ENCODE results near the gene DNAJC25. TPM values are rescaled to one million over a fixed set of nuclear protein-coding genes. Genes with fewer than 3 reads are reported as not detected.
"Not testable (repeated sequence)": the region's sequence is repeated elsewhere in the genome, so short reads cannot be mapped to it uniquely, and the experiment has no call there.

Gene DNAJC25
- total and polyA plus RNA-seq, 5 experiments from 2014 or later = 1.1 to 3.4 (median 2.4) TPM

DNA sequence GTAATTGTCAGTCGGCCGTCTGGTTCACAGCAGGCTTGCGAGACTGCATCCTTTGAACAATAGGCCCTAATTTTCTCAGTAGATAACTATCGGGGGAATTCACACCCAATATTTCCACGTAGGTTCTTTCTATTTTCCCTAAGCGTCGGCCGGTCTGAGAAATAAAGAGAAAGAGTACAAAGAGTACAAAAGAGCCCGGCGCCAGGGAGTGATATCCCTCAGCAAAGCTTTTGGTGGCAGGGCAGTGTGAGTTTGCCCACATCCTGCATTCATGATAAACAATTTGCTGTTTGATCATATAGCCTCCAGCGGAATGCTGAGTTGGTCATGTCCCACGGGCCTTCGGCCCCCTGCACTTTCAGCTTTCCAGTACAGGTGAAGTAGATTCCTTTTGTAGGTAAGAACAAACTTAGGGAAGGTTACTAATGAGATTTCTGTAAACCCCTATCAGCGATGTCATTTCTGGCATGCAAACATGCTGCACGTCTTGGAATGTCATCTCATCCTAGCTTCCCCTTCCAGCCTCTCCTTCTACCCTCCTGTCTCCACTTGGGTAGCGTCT, 27.0 kb upstream of the DNAJC25 start:
- ATAC-seq (no peak), DNase-seq (no peak)
- Mint-ChIP-seq H3K9me3 (no peaks in the 10 kb centered on the region), H3K27me3 (peaks cover 16 to 29% (median 25%) of the 10 kb centered on the region in 5 donors), H3K4me1 (peaks cover 6 to 10% (median 8%) of the 10 kb centered on the region in 4 donors), H3K36me3 (no peaks in the 10 kb centered on the region), H3K27ac (no peak overlapping the region), H3K4me3 (no peak overlapping the region)
- POLR2A ChIA-PET = no interaction called here

DNA sequence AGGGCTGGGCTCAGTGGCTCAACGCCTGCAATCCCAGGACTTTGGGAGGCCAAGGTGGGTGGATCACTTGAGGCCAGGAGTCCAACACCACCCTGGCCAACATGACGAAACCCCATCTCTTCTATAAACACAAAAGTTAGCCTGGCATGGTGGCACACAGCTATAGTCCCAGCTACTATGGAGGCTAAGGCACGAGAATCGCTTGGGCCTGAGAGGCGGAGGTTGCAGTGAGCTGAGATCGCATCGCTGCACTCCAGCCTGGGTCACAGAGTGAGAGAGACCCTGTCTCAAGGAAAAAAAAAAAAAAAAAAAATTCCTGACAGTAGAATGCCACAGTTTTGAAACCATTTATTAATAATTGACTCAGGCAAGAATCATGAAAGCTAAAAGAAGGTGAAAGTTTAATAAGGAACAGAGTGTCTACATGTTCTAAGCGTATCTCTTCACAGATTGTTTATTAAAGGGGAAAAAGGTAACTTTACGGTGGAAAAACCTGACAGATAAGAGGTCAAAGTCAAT, 26.0 kb upstream of the DNAJC25 start:
- H3K27ac Mint-ChIP-seq = no peak overlapping the region
- DNase-seq (no peak), ATAC-seq (no peak)
- H3K4me1 Mint-ChIP-seq = peaks cover 0 to under 1% (median under 1%) of the 10 kb centered on the region in 4 donors
- H3K36me3 Mint-ChIP-seq = no peaks in the 10 kb centered on the region
- H3K9me3 Mint-ChIP-seq = no peaks in the 10 kb centered on the region
- H3K4me3 Mint-ChIP-seq = no peak overlapping the region
- POLR2A ChIA-PET = no interaction called here
- peaks cover 14 to 29% (median 22%) of the 10 kb centered on the region in 5 donors for H3K27me3 Mint-ChIP-seq

DNA sequence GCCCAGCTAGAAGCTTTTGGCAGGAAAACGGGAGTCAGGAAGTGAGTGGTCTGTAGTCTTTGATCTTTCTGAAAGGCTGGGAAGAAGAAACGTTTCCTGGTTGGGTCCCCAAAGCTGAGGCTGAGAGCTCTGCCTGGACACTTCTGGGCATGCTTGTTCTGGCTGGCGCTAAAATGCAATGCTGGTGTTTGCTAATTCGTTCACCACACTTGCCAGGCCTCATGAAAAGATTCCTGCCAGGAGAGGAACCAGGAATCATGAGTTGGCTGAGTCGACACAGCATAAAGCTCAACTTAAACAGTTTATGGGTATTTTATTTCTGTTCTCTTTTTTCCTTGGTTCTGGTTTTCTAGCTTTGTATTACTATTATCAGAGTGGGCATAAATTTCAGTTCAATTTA, 21.0 kb upstream of the DNAJC25 start:
- Mint-ChIP-seq H3K27ac (no peak overlapping the region), H3K36me3 (no peaks in the 10 kb centered on the region), H3K4me1 (no peaks in the 10 kb centered on the region), H3K27me3 (peaks cover 22 to 54% (median 39%) of the 10 kb centered on the region in 5 donors), H3K9me3 (no peaks in the 10 kb centered on the region), H3K4me3 (no peak overlapping the region)
- no peak for DNase-seq
- ATAC-seq = no peak
- POLR2A ChIA-PET = no interaction called here

DNA sequence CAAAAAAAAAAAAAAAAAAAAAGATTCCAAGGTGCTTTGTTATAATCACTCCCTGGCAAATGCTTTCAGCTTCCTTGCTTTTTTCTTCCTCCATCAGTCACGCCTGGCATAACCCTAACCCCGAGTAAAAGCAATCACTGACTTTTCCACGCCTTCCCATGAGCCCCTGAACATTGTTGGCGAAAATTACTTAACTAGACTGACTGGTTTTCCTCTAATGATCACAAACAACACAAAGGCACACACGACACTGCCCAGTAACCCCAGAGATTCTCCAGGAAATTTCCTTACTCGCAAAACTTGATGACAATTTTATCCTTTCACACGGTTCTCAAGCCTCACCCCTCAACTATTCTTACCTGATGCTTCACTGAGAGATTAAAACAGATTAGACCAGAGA, 20.3 kb upstream of the DNAJC25 start:
- H3K9me3 Mint-ChIP-seq = no peaks in the 10 kb centered on the region
- H3K36me3 Mint-ChIP-seq = no peaks in the 10 kb centered on the region
- no peak for DNase-seq
- H3K27ac Mint-ChIP-seq = no peak overlapping the region
- H3K4me3 Mint-ChIP-seq = no peak overlapping the region
- POLR2A ChIA-PET = no interaction called here
- ATAC-seq = no peak
- H3K27me3 Mint-ChIP-seq = peaks cover 20 to 57% (median 38%) of the 10 kb centered on the region in 5 donors
- H3K4me1 Mint-ChIP-seq = no peaks in the 10 kb centered on the region

DNA sequence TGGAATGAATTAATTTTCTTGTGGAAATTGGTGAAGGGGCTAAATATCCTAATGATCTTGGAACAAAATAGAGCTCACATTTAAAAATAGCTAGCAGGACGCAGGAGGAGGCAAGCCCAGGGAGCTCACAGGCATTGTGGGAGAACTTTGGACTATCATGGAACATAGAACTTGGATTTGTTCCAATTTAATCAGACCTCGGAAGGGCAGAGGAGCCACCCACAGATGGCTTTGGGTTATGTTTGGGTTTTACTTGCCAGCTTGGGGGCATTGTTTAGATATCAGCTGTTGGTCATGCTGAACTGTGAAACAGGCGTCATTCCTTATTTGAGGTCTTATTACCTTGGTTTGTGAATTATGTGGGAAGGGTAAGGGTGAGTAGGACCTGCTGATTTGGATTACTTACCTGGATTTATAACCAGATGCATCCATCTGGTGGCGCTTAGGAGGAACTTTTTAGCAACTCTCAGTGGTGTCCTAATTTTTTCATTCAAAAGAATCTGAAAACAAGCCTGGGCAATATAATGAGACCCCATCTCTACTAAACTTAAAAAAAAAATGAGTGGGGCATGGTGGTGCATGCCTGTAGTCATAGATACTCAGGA, 17.6 kb upstream of the DNAJC25 start:
- DNase-seq = no peak
- Mint-ChIP-seq H3K4me1 (no peaks in the 10 kb centered on the region), H3K27me3 (peaks cover 18 to 66% (median 42%) of the 10 kb centered on the region in 5 donors), H3K9me3 (no peaks in the 10 kb centered on the region), H3K27ac (no peak overlapping the region), H3K4me3 (no peak overlapping the region), H3K36me3 (no peaks in the 10 kb centered on the region)
- POLR2A ChIA-PET = no interaction called here
- ATAC-seq = no peak

DNA sequence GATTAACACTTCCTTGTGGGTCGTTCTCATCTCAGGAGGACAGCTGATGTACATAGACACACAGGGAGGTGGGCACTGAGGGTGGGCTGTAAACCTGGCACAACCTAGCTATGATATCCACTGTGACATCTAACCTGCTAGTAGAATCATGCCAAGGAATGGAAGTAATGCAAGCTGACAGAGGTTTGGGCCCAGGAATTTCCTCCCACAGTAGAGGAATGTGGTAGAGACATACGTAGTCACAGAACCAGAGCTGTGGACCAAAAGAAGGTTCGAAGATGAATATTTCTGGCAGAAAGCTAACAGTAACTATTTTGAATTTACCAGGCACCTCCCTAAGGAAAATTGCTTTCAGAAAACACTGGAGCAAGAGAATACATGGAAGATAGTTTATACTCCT, 15.2 kb upstream of the DNAJC25 start:
- Mint-ChIP-seq H3K4me3 (no peak overlapping the region), H3K9me3 (no peaks in the 10 kb centered on the region), H3K36me3 (no peaks in the 10 kb centered on the region), H3K4me1 (no peaks in the 10 kb centered on the region), H3K27ac (no peak overlapping the region), H3K27me3 (peaks cover 10 to 42% (median 33%) of the 10 kb centered on the region in 5 donors)
- DNase-seq = no peak
- POLR2A ChIA-PET = no interaction called here
- ATAC-seq = no peak

DNA sequence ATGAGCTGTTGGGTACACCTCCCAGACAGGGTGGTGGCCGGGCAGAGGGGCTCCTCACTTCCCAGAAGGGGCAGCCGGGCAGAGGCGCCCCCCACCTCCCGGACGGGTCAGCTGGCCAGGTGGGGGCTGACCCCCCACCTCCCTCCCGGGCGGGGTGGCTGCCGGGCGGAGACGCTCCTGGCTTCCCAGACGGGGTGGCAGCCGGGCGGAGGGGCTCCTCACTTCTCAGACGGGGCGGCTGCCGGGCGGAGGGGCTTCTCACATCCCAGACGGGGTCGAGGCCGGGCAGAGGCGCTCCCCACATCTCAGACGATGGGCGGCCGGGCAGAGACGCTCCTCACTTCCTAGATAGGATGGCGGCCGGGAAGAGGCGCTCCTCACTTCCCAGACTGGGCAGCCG, 13.8 kb upstream of the DNAJC25 start:
- H3K9me3 Mint-ChIP-seq, DNase-seq, H3K4me3 Mint-ChIP-seq, H3K27ac Mint-ChIP-seq, H3K4me1 Mint-ChIP-seq, POLR2A ChIA-PET, ATAC-seq, H3K36me3 Mint-ChIP-seq: not testable (repeated sequence)
- peaks cover 12 to 35% (median 25%) of the 10 kb centered on the region in 5 donors for H3K27me3 Mint-ChIP-seq

DNA sequence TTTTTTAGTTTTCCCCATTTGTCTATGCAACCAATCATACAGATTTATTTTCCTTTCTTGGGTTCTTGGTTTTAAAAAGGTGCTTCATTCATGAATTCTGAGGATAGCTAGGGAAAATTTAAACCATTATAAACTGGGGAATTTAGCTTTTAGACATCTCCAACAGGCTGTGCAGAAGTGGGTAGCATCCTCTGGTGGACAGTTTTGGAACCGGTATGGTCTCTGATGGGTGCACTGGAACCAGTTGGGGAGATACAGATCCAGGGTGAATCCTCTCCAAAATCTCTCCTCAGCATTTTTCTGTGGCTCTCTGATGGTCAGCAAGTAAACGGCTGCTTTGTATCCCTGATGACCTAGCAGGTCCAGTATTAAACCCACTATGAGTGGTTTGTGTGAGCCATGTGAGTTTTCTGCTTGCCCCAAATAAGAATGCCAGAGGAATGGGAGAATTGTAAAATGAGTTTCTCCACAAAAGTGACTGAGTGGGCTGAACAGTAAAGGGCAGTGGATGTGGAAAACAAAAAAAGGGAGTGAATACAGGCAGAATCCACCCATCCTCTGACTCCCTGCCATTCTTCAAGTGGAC, 9.1 kb upstream of the DNAJC25 start:
- H3K27me3 Mint-ChIP-seq = peaks cover 5 to 16% (median 12%) of the 10 kb centered on the region in 5 donors
- POLR2A ChIA-PET = interaction anchor here (0.6 to 0.7 kb wide), 3 partner anchors 9 to 769 kb away, joined by 3 read pairs; partner anchors contain the start of gene DNAJC25

DNA sequence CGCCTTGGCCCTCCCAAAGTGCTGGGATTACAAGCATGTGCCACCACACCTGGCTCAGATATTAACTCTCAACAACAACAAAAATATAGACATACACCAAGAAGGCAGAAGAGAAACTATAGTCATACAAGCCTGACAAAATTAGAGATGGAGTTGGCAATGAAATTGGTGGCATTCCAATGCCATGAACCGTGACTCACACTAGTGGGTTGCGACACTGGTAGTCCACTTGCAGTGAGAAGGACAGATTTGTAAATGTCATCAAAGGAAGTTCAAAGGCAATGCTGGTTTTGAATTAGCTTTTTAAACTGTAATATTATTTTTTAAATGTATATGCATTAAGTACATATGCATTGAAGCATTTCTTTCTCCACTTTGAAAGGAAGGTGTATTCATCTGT, 8.5 kb upstream of the DNAJC25 start:
- Mint-ChIP-seq H3K36me3 (no peaks in the 10 kb centered on the region), H3K9me3 (no peaks in the 10 kb centered on the region), H3K27me3 (peaks cover 5 to 16% (median 12%) of the 10 kb centered on the region in 5 donors), H3K4me1 (no peaks in the 10 kb centered on the region), H3K27ac (no peak overlapping the region), H3K4me3 (no peak overlapping the region)
- ATAC-seq (no peak), DNase-seq (no peak)
- POLR2A ChIA-PET = no interaction called here

More for the DNA sequence above, 9.1 kb upstream of the DNAJC25 start:
- peak in 2 of 10 donors; percentile 7 to 21 for DNase-seq
- no peak overlapping the region for H3K4me3 Mint-ChIP-seq
- no peaks in the 10 kb centered on the region for H3K36me3 Mint-ChIP-seq
- no peaks in the 10 kb centered on the region for H3K4me1 Mint-ChIP-seq
- no peak overlapping the region for H3K27ac Mint-ChIP-seq
- no peaks in the 10 kb centered on the region for H3K9me3 Mint-ChIP-seq
- ATAC-seq = peak; percentile 42 to 88

DNA sequence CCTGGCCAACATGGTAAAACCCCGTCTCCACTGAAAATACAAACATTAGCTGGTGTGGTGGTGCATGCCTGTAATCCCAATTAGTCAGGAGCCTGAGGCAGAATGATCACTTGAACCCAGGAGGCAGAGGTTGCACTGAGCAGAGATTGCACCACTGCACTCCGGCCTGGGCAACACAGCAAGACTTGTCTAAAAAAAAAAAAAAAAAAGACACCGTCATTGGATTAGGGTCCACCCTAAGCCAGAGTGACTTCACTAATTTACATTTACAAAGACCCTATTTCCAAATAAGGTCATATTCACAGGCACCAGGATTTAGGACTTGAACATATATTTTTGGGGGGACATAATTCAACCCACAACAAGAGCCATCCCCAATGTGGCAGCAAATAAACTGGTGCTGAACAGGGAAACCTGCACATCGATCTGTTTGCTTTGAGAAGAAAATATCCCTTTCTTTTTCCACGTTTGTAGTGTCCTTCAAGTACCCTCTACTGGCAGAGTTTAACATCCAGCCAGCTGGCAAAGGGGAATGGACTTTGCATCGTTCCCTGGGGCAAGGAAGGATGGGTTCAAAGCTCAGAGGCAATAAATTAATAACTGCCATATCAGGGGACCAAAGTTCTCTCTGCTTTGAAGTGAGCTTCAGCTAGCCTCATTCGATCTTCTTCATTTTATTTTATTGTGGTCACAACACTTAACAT, 3.7 kb upstream of the DNAJC25 start:
- Mint-ChIP-seq H3K36me3 (no peaks in the 10 kb centered on the region), H3K27ac (no peak overlapping the region), H3K4me1 (peaks cover 6 to 17% (median 12%) of the 10 kb centered on the region in 4 donors), H3K27me3 (peaks cover 0 to 10% (median 5%) of the 10 kb centered on the region in 5 donors), H3K9me3 (no peaks in the 10 kb centered on the region), H3K4me3 (no peak overlapping the region)
- DNase-seq (no peak), ATAC-seq (no peak)
- POLR2A ChIA-PET = no interaction called here

DNA sequence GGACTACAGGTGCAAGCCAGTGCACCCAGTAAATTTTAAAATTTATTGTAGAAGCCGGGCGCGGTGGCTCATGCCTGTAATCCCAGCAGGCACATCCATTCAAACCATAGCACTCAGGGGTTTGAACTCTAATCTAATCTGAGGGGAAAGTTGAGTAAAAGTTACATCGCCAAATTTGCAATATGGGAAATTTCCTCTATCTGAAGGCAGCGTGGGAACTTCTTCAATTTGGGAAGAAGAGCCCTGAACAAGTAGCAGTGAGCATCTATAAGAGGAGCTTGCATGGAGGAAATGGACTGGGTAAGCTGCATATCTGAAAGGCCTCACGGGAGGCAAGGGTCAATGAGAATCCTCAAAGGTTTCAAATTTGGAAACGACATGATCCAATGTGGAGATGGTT, 2.7 kb upstream of the DNAJC25 start:
- Mint-ChIP-seq H3K4me3 (no peak overlapping the region), H3K9me3 (no peaks in the 10 kb centered on the region), H3K36me3 (no peaks in the 10 kb centered on the region), H3K4me1 (peaks cover 14 to 27% (median 22%) of the 10 kb centered on the region in 4 donors), H3K27ac (no peak overlapping the region), H3K27me3 (peaks cover 0 to 6% (median 0%) of the 10 kb centered on the region in 5 donors)
- POLR2A ChIA-PET = no interaction called here
- ATAC-seq = no peak
- DNase-seq = no peak

DNA sequence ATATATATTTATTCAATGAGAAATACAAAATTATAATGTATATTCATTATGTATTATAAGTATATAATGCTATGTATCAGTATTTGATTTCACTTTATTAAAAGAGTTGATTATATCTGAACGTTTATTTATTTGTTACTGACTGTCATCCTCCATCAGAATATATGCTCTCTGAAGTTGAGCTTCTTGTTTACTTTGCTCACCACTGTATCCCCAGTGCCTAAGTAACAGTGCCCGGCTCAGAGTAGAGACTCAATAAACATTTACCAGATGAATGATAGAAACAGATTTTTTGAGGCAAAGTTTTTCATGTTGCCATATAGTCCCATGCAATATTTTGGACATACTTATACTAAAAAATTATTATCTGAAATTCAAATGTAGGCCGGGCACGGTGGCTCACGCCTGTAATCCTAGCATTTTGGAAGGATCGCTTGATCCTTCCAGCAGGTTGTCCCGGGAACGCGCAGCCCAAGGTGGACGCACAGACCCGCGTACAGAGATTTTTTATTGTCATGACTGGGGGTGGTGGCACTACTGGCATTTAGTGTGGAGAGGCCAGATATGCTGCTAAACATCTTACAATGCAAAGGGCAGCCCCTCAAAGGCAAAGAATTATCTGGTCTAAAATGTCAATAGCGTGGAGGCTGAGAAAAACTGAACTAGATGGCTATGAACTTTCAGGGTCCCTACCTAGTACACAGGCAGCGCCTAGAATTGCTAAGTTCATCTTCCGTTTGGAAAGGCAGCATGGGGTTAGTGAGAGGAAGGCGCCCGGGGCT, 761 bp upstream of the DNAJC25 start:
- H3K36me3 Mint-ChIP-seq = no peaks in the 10 kb centered on the region
- no peak for DNase-seq
- POLR2A ChIA-PET = interaction anchor here (0.8 to 1.6 kb wide), 7 partner anchors 21 to 147 kb away, joined by 3 to 17 read pairs (median 4); partner anchors contain the start of genes ECPAS, GNG10 and ZNF483
- H3K4me1 Mint-ChIP-seq = peaks cover 27 to 45% (median 41%) of the 10 kb centered on the region in 4 donors
- peak overlapping the region; percentile 82 to 97 (median 92) for H3K27ac Mint-ChIP-seq
- H3K4me3 Mint-ChIP-seq = peak overlapping the region; percentile 92 to 100 (median 97)
- peaks cover 0 to 3% (median 0%) of the 10 kb centered on the region in 5 donors for H3K27me3 Mint-ChIP-seq
- peak; percentile 51 to 56 for ATAC-seq
- H3K9me3 Mint-ChIP-seq = no peaks in the 10 kb centered on the region

Measured in naive thymus-derived CD8-positive, alpha-beta T cell (primary cell).